ENCODE results near the gene EPAS1.

DNA sequence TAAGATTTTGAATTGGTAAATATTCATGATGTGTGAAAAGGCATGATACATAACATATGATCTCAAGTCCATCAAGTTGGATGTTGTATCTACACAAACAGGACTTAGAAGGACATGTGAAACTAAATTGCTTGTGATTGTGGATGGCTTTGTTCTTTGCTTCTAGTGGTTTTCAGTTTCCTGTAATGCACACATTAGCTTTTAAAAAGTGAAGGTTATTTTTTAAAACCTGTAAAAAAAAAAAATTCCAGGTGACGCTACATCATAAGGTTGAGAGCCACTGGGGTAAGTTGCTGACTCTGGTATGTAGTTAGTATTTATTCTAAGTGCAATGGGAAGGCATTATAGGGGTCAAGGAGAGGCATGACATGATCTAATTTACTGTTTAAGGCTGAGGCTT, 133.8 kb downstream of the EPAS1 start:
- TF ChIP-seq, protein P1, sequence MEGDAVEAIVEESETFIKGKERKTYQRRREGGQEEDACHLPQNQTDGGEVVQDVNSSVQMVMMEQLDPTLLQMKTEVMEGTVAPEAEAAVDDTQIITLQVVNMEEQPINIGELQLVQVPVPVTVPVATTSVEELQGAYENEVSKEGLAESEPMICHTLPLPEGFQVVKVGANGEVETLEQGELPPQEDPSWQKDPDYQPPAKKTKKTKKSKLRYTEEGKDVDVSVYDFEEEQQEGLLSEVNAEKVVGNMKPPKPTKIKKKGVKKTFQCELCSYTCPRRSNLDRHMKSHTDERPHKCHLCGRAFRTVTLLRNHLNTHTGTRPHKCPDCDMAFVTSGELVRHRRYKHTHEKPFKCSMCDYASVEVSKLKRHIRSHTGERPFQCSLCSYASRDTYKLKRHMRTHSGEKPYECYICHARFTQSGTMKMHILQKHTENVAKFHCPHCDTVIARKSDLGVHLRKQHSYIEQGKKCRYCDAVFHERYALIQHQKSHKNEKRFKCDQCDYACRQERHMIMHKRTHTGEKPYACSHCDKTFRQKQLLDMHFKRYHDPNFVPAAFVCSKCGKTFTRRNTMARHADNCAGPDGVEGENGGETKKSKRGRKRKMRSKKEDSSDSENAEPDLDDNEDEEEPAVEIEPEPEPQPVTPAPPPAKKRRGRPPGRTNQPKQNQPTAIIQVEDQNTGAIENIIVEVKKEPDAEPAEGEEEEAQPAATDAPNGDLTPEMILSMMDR (IDR thresholded peaks at IDR 0.05): no peak
- TF ChIP-seq EP300 (IDR thresholded peaks at IDR 0.05): no peak
